Adrenal gland (tissue), 12 donors: Measurements from ENCODE around the gene ANGEL1. TPM values are rescaled to one million over a fixed set of nuclear protein-coding genes. Genes with fewer than 3 reads are reported as not detected.

Experiments used
- DNase-seq, 7 donors: peaks; one replicate each; pipeline ENCODE4 v3.0.0-alpha.2; 2019 to 2020
- H3K27ac ChIP-seq, 5 donors: fragments of 200-600 bp; sonication (generic) in 4 of 5; 1 replicate in 3 of 5; 2 replicates in 2 of 5; pipeline versions ENCODE4 v1.5.1 to v1.8.0; 2016 to 2020; ENCODE audit warnings: mild to moderate bottlenecking in 1 of 5
- H3K27me3 ChIP-seq: fragments of 200-600 bp; 2 replicates; pipeline ENCODE4 v1.8.0; 2021
- H3K36me3 ChIP-seq, 2 donors: fragments of 200-600 bp; replicated peaks in 1 of 2; 1 replicate in 1 of 2; 2 replicates in 1 of 2; pipeline versions ENCODE4 v1.5.1 to v1.8.0; 2018 to 2022
- H3K4me1 ChIP-seq, 2 donors: fragments of 200-600 bp; replicated peaks in 1 of 2; 1 replicate in 1 of 2; 2 replicates in 1 of 2; pipeline versions ENCODE4 v1.5.1 to v1.8.0; 2018 to 2021
- H3K4me3 ChIP-seq, 4 donors: fragments of 200-600 bp; sonication (generic) in 3 of 4; one replicate each; pipeline ENCODE4 v1.5.1; 2016 to 2018
- H3K9me3 ChIP-seq, 3 donors: fragments of 200-600 bp; sonication (generic) in 1 of 3; replicated peaks in 1 of 3; 1 replicate in 2 of 3; 2 replicates in 1 of 3; pipeline versions ENCODE4 v1.5.1 to v1.8.0; 2016 to 2021
- POLR2A ChIP-seq, 2 donors: fragments of 450-650 bp; IDR thresholded peaks; one replicate each; pipeline ENCODE4 v1.6.1; 2017; ENCODE audit warnings: antibody characterized with exemption in 2 of 2, mild to moderate bottlenecking in 2 of 2, moderate library complexity in 1 of 2
- WGBS, 4 donors: extraction: QIAGEN DNeasy Blood & Tissue Kit in 2 of 4; methylation state at CpG; one replicate each; pipeline versions ENCODE4 v1.1.5 to v1.1.7; 2013 to 2017; 5-methylcytosine and 5-hydroxymethylcytosine counted together
- intact Hi-C, 2 donors: fragments of 100-400 bp; cut with DNase I; formaldehyde crosslinking; loops; one replicate each; pipeline versions ENCODE4 v1.14.1 to v1.15.0; 2022 to 2023
- polyA plus RNA-seq, 3 donors: library from polyadenylated mRNA; stranded (reverse); fragments of 200-250 nt in 2 of 3; fragments of 350-450 nt in 1 of 3; fragmentation: Illumina TruSeq in 1 of 3; extraction: RNeasy Lipid Tissue Mini Kit (QIAGEN cat#74804) in 1 of 3; gene quantifications; one replicate each; pipeline ENCODE4 v1.2.3, GENCODE V29; 2013 to 2014
- total RNA-seq, 9 donors: library from RNA; depleted of rRNA in 4 of 9; stranded (reverse); fragments of >200 nt in 4 of 9; fragments of 120-200 nt in 1 of 9; fragmentation: NEBNext Ultra II Directional in 1 of 9; extraction: Animal tissue kit (Norgen Biotek cat#: 25700) in 1 of 9; gene quantifications; one replicate each; pipeline versions ENCODE4 v1.1.0 to v1.2.4, GENCODE V29; 2013 to 2023
- TF ChIP-seq, protein P1 (sequence below), 6 experiments: fragments of 450-650 bp in 4 of 6; fragments of 200-600 bp in 2 of 6; sonication (generic) in 1 of 6; IDR thresholded peaks; 1 replicate in 5 of 6; 2 replicates in 1 of 6; pipeline versions ENCODE4 v1.5.1 to v1.8.0; 2016 to 2021; ENCODE audit warnings: antibody characterized with exemption in 6 of 6, mild to moderate bottlenecking in 2 of 6, moderate library complexity in 1 of 6
- donor health status: healthy with polysubstance abuse.
- donor health status: Bipolar disorder and iron deficiency.
- donor health status: DM: yes; HTN: yes; CAD: no.
- donor health status: DM: no; HTN: no; CAD: no.
- donor health status: DM: no; HTN: no; CAD: no.
- donor health status: DM: yes; HTN: yes; CAD: no.

ANGEL1 gene
- total and polyA plus RNA-seq, 12 donors = 11.8 to 38.2 (median 25.0) TPM

DNA sequence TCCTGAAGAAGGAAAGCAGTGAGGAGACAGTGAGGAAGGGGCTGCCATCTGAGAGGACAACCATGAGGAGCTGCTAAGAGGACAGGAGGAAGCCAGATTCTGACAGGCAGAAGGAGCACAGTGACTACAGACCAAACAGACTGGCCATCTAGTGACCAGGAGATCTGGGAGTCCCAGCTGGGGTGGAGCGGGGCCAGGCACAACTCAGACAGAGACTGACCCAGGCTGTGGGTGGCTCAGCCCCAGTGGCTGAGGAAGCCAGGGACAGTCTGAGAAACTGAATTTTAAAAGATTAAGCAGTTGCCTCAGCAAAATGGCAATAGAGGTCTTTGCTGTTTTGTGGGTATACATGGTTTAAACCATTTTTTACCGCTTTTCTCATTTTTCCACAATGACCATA lies 42.4 kb upstream of the ANGEL1 start:
- no peaks in the 10 kb centered on the region for H3K27me3 ChIP-seq
- no peak overlapping the region for H3K27ac ChIP-seq
- H3K36me3 ChIP-seq = no peaks in the 10 kb centered on the region
- intact Hi-C loops = no loop called here
- no peak overlapping the region for H3K4me3 ChIP-seq
- TF ChIP-seq, protein P1, sequence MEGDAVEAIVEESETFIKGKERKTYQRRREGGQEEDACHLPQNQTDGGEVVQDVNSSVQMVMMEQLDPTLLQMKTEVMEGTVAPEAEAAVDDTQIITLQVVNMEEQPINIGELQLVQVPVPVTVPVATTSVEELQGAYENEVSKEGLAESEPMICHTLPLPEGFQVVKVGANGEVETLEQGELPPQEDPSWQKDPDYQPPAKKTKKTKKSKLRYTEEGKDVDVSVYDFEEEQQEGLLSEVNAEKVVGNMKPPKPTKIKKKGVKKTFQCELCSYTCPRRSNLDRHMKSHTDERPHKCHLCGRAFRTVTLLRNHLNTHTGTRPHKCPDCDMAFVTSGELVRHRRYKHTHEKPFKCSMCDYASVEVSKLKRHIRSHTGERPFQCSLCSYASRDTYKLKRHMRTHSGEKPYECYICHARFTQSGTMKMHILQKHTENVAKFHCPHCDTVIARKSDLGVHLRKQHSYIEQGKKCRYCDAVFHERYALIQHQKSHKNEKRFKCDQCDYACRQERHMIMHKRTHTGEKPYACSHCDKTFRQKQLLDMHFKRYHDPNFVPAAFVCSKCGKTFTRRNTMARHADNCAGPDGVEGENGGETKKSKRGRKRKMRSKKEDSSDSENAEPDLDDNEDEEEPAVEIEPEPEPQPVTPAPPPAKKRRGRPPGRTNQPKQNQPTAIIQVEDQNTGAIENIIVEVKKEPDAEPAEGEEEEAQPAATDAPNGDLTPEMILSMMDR (IDR thresholded peaks at IDR 0.05) = no peak
- no peak for TF ChIP-seq POLR2A (IDR thresholded peaks at IDR 0.05)
- no peaks in the 10 kb centered on the region for H3K4me1 ChIP-seq
- 93 to 99% (median 96%) methylated on average over 2 of the region's 2 CpGs for WGBS, 4 donors
- no peaks in the 10 kb centered on the region for H3K9me3 ChIP-seq
- DNase-seq = no peak

DNA sequence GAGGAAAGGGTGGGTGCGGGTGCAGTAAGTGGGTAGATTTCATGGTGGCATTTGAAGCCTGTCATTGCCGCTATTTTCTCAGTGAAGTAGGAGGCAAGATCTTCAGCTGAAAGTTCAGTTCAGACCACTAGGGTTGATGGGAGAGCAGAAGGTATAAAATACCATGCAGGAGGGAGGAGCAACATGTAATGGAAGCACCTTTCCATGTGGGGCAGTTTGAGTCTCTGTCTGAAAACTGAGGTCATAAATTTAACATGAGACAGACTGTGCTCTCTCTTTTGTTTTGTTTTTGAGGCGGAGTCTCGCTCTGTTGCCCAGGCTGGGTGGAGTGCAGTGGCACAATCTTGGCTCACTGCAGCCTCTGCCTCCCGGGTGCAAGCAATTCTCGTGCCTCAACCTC lies 36.2 kb upstream of the ANGEL1 start:
- intact Hi-C loops = no loop called here
- H3K4me3 ChIP-seq = no peak overlapping the region
- TF ChIP-seq POLR2A (IDR thresholded peaks at IDR 0.05) = no peak
- TF ChIP-seq, protein P1 (IDR thresholded peaks at IDR 0.05) = no peak
- no peaks in the 10 kb centered on the region for H3K9me3 ChIP-seq
- no peaks in the 10 kb centered on the region for H3K27me3 ChIP-seq
- no peaks in the 10 kb centered on the region for H3K36me3 ChIP-seq
- peaks cover 0 to 3% of the 10 kb centered on the region in 2 donors for H3K4me1 ChIP-seq
- H3K27ac ChIP-seq = no peak overlapping the region
- 67 to 92% (median 85%) methylated on average over 6 of the region's 6 CpGs for WGBS, 4 donors
- DNase-seq = no peak

DNA sequence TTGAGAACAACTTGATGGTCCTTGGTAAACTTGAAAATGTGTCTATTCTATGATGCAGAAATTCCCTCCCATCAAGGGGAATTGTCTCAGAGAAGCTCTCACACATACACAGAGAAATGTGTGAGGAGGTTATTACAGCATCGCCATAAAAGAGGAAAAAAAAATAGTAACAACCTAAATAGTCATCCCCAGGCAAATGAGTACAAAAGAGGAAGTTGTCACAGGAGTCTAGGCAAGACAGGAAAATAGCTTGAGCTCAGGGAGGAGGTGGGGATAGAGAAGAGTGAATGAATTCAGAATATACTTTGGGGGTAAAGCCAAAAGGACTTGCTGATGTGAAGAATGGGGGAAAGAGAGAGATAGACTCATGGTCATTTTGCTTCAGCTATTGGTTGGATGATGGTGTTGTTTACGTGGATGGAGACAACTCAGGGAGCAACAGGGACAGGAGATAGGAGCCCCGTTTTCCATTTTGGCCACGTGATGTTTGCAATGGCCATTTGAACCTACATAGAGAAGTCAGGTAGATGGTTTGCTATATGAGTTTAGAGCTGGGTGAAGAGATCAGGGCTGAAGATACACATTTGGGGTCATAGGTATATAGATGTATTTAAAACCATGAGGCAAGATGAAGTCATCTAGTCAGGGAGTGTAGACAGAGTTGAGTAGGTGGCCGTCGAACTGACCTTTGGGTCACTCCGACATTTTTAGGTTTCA lies 33.8 kb upstream of the ANGEL1 start:
- Histone ChIP-seq H3K9me3 (no peaks in the 10 kb centered on the region), H3K4me1 (peaks cover 0 to 3% of the 10 kb centered on the region in 2 donors), H3K4me3 (no peak overlapping the region), H3K27me3 (no peaks in the 10 kb centered on the region), H3K36me3 (no peaks in the 10 kb centered on the region), H3K27ac (no peak overlapping the region)
- intact Hi-C loops = no loop called here
- no peak for DNase-seq
- WGBS, 4 donors = 81 to 87% (median 84%) methylated on average over 7 of the region's 7 CpGs
- TF ChIP-seq POLR2A (IDR thresholded peaks at IDR 0.05) = no peak
- TF ChIP-seq, protein P1 (IDR thresholded peaks at IDR 0.05) = no peak

DNA sequence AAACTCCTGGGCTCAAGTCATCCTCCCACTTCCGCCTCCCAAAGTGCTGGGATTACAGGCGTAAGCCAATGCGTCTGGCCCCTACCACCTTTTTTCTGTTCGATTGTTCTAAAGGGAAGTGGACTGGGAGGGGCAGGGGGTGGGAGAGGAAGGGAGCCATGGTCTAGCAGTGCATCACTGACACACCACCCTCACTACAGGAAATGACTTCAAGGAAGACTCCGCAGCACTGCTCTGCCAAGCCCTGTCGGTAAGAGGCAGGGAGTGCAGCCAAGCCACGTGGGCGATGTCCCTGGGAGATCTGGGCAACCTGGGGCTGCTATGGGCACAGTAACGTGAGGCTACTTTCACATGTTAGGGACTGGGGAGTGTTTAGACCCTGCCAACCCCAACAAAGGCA lies 31.5 kb upstream of the ANGEL1 start:
- peak overlapping the region in 2 of 5 donors; percentile 60 to 73 for H3K27ac ChIP-seq
- DNase-seq = peak; percentile 60 to 91 (median 86)
- no peaks in the 10 kb centered on the region for H3K27me3 ChIP-seq
- no peak overlapping the region for H3K4me3 ChIP-seq
- no peaks in the 10 kb centered on the region for H3K9me3 ChIP-seq
- intact Hi-C loops = no loop called here
- H3K4me1 ChIP-seq = peaks cover 0 to 3% of the 10 kb centered on the region in 2 donors
- no peak for TF ChIP-seq POLR2A (IDR thresholded peaks at IDR 0.05)
- TF ChIP-seq, protein P1 (IDR thresholded peaks at IDR 0.05) = peak; percentile 10 to 71 (median 48)
- 32 to 42% (median 40%) methylated on average over 5 to 9 of the region's 9 CpGs for WGBS, 4 donors
- no peaks in the 10 kb centered on the region for H3K36me3 ChIP-seq
